SK-N-SH treated with all-trans-retinoic acid at 6 μM for 48 hours (cell line): ENCODE results near the gene SLC17A5.

Experiments used
- ATAC-seq: fragments of 200-7000 bp; cut with Tn5 transposase; 3 replicates; pipeline ENCODE4 v1.9.1; 2020; ENCODE audit warnings: mild to moderate bottlenecking, moderate library complexity
- ARNTL ChIP-seq: fragments of 450-650 bp; formaldehyde crosslinking; IDR thresholded peaks from 2 replicates; pipeline ENCODE4 v1.5.0; 2020; ENCODE audit warnings: low read depth, mild to moderate bottlenecking, moderate library complexity, borderline replicate concordance
- BACH2 ChIP-seq: fragments of 250-450 bp; sonication (Bioruptor Pico); IDR thresholded peaks from 2 replicates; pipeline ENCODE4 v1.9.0; 2021; ENCODE audit warnings: mild to moderate bottlenecking, borderline replicate concordance
- CREB5 ChIP-seq: fragments of 250-450 bp; sonication (Bioruptor Pico); IDR thresholded peaks from 2 replicates; pipeline ENCODE4 v1.5.1; 2020; ENCODE audit warnings: low read depth, mild to moderate bottlenecking, moderate library complexity
- CSDC2 ChIP-seq: fragments of 250-450 bp; sonication (Bioruptor Pico); IDR thresholded peaks from 2 replicates; pipeline ENCODE4 v1.5.0; 2020; ENCODE audit warnings: mild to moderate bottlenecking, moderate library complexity
- CSRNP3 ChIP-seq: fragments of 250-450 bp; sonication (Bioruptor Pico); IDR thresholded peaks from 2 replicates; pipeline ENCODE4 v1.5.1; 2021; ENCODE audit warnings: mild to moderate bottlenecking, moderate library complexity
- ESRRG ChIP-seq: fragments of 250-450 bp; sonication (Bioruptor Pico); IDR thresholded peaks from 2 replicates; pipeline ENCODE4 v1.6.1; 2021; ENCODE audit warnings: mild to moderate bottlenecking
- GLIS3 ChIP-seq: fragments of 250-450 bp; sonication (Bioruptor Pico); IDR thresholded peaks from 2 replicates; pipeline ENCODE4 v1.5.0; 2020; ENCODE audit warnings: mild to moderate bottlenecking, moderate library complexity
- ISL1 ChIP-seq: fragments of 250-450 bp; sonication (Bioruptor Pico); IDR thresholded peaks from 2 replicates; pipeline ENCODE4 v2.1.2; 2022; ENCODE audit warnings: mild to moderate bottlenecking, moderate library complexity
- OSR1 ChIP-seq: fragments of 250-450 bp; sonication (Bioruptor Pico); IDR thresholded peaks from 2 replicates; pipeline ENCODE4 v1.8.0; 2022; ENCODE audit warnings: moderate library complexity, mild to moderate bottlenecking, inconsistent platforms
- PATZ1 ChIP-seq: fragments of 250-450 bp; sonication (Bioruptor Pico); IDR thresholded peaks from 2 replicates; pipeline ENCODE4 v1.8.0; 2020; ENCODE audit warnings: mild to moderate bottlenecking, moderate library complexity, borderline replicate concordance
- PPARA ChIP-seq: fragments of 250-450 bp; sonication (Bioruptor Pico); IDR thresholded peaks from 2 replicates; pipeline ENCODE4 v1.5.0; 2020; ENCODE audit warnings: mild to moderate bottlenecking, borderline replicate concordance
- RARB ChIP-seq: fragments of 250-450 bp; sonication (Bioruptor Pico); IDR thresholded peaks from 2 replicates; pipeline ENCODE4 v1.8.0; 2021; ENCODE audit warnings: mild to moderate bottlenecking, moderate library complexity
- SNAI2 ChIP-seq: fragments of 250-450 bp; sonication (Bioruptor Pico); IDR thresholded peaks from 2 replicates; pipeline ENCODE4 v1.5.0; 2020; ENCODE audit warnings: mild to moderate bottlenecking, moderate library complexity
- TCF4 ChIP-seq: fragments of 250-450 bp; sonication (Bioruptor Pico); IDR thresholded peaks from 2 replicates; pipeline ENCODE4 v1.8.0; 2021; ENCODE audit warnings: mild to moderate bottlenecking, moderate library complexity, borderline replicate concordance
- TOX ChIP-seq: fragments of 250-450 bp; sonication (Bioruptor Pico); IDR thresholded peaks from 2 replicates; pipeline ENCODE4 v1.8.0; 2021; ENCODE audit warnings: mild to moderate bottlenecking, moderate library complexity, borderline replicate concordance
- TSHZ2 ChIP-seq: fragments of 250-450 bp; sonication (Bioruptor Pico); IDR thresholded peaks from 2 replicates; pipeline ENCODE4 v1.5.0; 2020; ENCODE audit warnings: mild to moderate bottlenecking, moderate library complexity
- ZC3H10 ChIP-seq: fragments of 250-450 bp; sonication (Bioruptor Pico); IDR thresholded peaks from 2 replicates; pipeline ENCODE4 v1.5.1; 2021; ENCODE audit warnings: mild to moderate bottlenecking, moderate library complexity
- ZFP3 ChIP-seq: fragments of 250-450 bp; sonication (Bioruptor Pico); IDR thresholded peaks from 2 replicates; pipeline ENCODE4 v1.5.0; 2020; ENCODE audit warnings: mild to moderate bottlenecking, moderate library complexity
- ZNF565 ChIP-seq: fragments of 450-650 bp; formaldehyde crosslinking; conservative IDR thresholded peaks from 2 replicates; pipeline ENCODE4 v1.5.0; 2020; ENCODE audit warnings: low read depth, mild to moderate bottlenecking, moderate library complexity
- ZNF70 ChIP-seq: fragments of 450-650 bp; formaldehyde crosslinking; IDR thresholded peaks from 2 replicates; pipeline ENCODE4 v1.5.0; 2020; ENCODE audit warnings: mild to moderate bottlenecking, moderate library complexity
- ZNF8 ChIP-seq: fragments of 450-650 bp; formaldehyde crosslinking; IDR thresholded peaks from 2 replicates; pipeline ENCODE4 v1.5.0; 2020; ENCODE audit warnings: mild to moderate bottlenecking, moderate library complexity

SLC17A5 gene

GRCh38 chr6:73664701-73665100 lies 10.9 kb upstream of the SLC17A5 start:
- TF ChIP-seq ZNF8 (CRISPR knock-in tag) (no peak), CREB5 (CRISPR knock-in tag) (no peak), ZNF70 (CRISPR knock-in tag) (no peak)
- ATAC-seq: no peak; the same call in 2 of the 3 replicates

GRCh38 chr6:73657201-73657600 lies 3.4 kb upstream of the SLC17A5 start:
- ATAC-seq: no peak
- TF ChIP-seq BACH2 (no peak), TOX (CRISPR knock-in tag) (no peak), PATZ1 (no peak), ZNF8 (CRISPR knock-in tag) (no peak), CSRNP3 (CRISPR knock-in tag) (no peak), ESRRG (no peak), OSR1 (CRISPR knock-in tag) (no peak), GLIS3 (no peak), ZNF565 (no peak), CREB5 (CRISPR knock-in tag) (no peak), ZC3H10 (no peak), CSDC2 (CRISPR knock-in tag) (no peak), ZFP3 (CRISPR knock-in tag) (no peak), ZNF70 (CRISPR knock-in tag) (no peak), SNAI2 (no peak), RARB (CRISPR knock-in tag) (no peak), ISL1 (CRISPR knock-in tag) (no peak), PPARA (CRISPR knock-in tag) (no peak), TCF4 (CRISPR knock-in tag) (no peak)

- no peak for TF ChIP-seq BACH2
- TF ChIP-seq ESRRG: no peak
- no peak for TF ChIP-seq TOX (CRISPR knock-in tag)
- no peak for TF ChIP-seq PATZ1
- no peak for TF ChIP-seq TSHZ2 (CRISPR knock-in tag)
- no peak for TF ChIP-seq SNAI2
- no peak for TF ChIP-seq CSRNP3 (CRISPR knock-in tag)
- no peak for TF ChIP-seq ZNF70 (CRISPR knock-in tag)
- no peak for TF ChIP-seq ISL1 (CRISPR knock-in tag)
- TF ChIP-seq ZNF8 (CRISPR knock-in tag): no peak
- no peak for TF ChIP-seq CSDC2 (CRISPR knock-in tag)
- no peak for TF ChIP-seq ARNTL (CRISPR knock-in tag)
- no peak for TF ChIP-seq CREB5 (CRISPR knock-in tag)
- ATAC-seq: no peak
Observed at GRCh38 chr6:73656531-73657145, 2.8 kb upstream of the SLC17A5 start.
